Panc1 (cell line): ENCODE data around the gene CCDC40.

Source experiments
- TCF7L2 ChIP-seq: IDR thresholded peaks from 2 replicates; pipeline ENCODE4 v1.6.1; 2011; ENCODE audit warnings: mild to moderate bottlenecking, low read depth, low read length, inconsistent platforms
- TF ChIP-seq, protein P1 (sequence below): fragments of 450-650 bp; IDR thresholded peaks from 2 replicates; pipeline ENCODE4 v1.5.1; 2017; ENCODE audit warnings: mild to moderate bottlenecking

DNA sequence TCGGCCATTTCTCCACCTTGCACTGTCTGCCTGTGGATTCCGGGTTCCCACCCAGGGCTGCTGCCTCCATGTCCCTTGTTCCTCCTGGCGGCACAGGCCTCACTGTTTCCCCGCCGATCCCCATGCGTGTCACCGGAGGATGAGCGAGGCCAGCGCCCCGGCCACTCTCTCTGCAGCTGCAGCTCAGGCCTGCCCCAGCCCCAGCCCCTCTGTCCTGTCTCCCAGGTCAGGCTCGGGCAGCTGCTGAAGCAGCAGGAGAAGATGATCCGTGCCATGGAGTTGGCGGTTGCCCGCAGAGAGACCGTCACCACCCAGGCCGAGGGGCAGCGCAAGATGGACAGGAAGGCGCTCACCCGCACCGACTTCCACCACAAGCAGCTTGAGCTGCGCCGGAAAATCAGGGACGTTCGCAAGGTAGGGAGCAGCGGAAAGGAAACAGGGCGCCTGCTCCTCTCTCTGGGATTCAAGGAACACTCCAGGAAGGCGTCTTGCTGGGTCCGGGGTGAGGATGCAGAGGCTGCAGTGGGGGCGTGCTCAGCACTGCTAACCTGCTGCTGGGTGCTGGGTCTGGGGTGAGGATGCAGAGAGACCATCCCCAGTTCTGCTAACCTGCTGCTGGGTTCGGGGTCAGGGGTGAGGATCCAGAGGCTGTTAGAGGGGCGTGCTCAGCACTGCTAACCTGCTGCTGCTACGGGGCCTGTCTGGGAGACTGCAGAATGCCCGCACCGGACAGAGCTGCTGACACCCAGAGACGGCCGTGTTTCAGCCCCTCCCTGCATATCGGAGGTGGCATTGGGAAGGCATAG lies 58.8 kb downstream of the CCDC40 start:
- TF ChIP-seq, protein P1, sequence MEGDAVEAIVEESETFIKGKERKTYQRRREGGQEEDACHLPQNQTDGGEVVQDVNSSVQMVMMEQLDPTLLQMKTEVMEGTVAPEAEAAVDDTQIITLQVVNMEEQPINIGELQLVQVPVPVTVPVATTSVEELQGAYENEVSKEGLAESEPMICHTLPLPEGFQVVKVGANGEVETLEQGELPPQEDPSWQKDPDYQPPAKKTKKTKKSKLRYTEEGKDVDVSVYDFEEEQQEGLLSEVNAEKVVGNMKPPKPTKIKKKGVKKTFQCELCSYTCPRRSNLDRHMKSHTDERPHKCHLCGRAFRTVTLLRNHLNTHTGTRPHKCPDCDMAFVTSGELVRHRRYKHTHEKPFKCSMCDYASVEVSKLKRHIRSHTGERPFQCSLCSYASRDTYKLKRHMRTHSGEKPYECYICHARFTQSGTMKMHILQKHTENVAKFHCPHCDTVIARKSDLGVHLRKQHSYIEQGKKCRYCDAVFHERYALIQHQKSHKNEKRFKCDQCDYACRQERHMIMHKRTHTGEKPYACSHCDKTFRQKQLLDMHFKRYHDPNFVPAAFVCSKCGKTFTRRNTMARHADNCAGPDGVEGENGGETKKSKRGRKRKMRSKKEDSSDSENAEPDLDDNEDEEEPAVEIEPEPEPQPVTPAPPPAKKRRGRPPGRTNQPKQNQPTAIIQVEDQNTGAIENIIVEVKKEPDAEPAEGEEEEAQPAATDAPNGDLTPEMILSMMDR = no peak
- TF ChIP-seq TCF7L2 = no peak
